KBM-7 (cell line): ENCODE data around the gene KHNYN.
"Not testable (repeated sequence)": the region's sequence is repeated elsewhere in the genome, so short reads cannot be mapped to it uniquely, and the experiment has no call there.

Experiments used
- DNase-seq: peaks from one replicate; pipeline ENCODE4 v3.0.0-alpha.2; 2015
- in situ Hi-C: fragments of 300-500 bp; cut with MboI; formaldehyde crosslinking; loops from 2 replicates; pipeline ENCODE4 v1.14.3; 2020; ENCODE audit warnings: low sequenced_read_pairs, low pct_unique_long_range_greater_than_20kb, mixed read lengths

KHNYN gene

GRCh38 chr14:24429395-24430142 is at the start of gene KHNYN, which contains the start of gene CBLN3:
Gene KHNYN (plus strand): TSS chr14:24429954. CDS start chr14:24430731, 777 bp downstream.
Gene CBLN3 (minus strand): TSS chr14:24429668. CDS start chr14:24429054, 614 bp downstream.
- DNase-seq, result peak; percentile 90
- in situ Hi-C loops, result loop anchor here (10.0 kb wide), 1 partner anchor 95 kb away; the partner anchor contains the start of genes ADCY4 and RIPK3

GRCh38 chr14:24381363-24382063 is 48.2 kb upstream of the KHNYN start:
- DNase-seq, result no peak
- in situ Hi-C loops, result no loop called here

- no peak for DNase-seq
- in situ Hi-C loops, result no loop called here
Measured at GRCh38 chr14:24382064-24382371, 47.7 kb upstream of the KHNYN start.

GRCh38 chr14:24384169-24384568 is 45.6 kb upstream of the KHNYN start:
- in situ Hi-C loops, result no loop called here
- DNase-seq, result no peak

- in situ Hi-C loops, result no loop called here
- DNase-seq, result no peak
Measured at GRCh38 chr14:24385524-24385923, 44.2 kb upstream of the KHNYN start.

- in situ Hi-C loops, result no loop called here
Measured at GRCh38 chr14:24387009-24387345, 42.8 kb upstream of the KHNYN start.

GRCh38 chr14:24387579-24387978 is 42.2 kb upstream of the KHNYN start:
- in situ Hi-C loops, DNase-seq: not testable (repeated sequence)

More at GRCh38 chr14:24387009-24387345, 42.8 kb upstream of the KHNYN start:
- no peak for DNase-seq

GRCh38 chr14:24388474-24389179 is 41.1 kb upstream of the KHNYN start:
- in situ Hi-C loops, result no loop called here
- no peak for DNase-seq

- DNase-seq, result no peak
- in situ Hi-C loops, result no loop called here
Measured at GRCh38 chr14:24389226-24389848, 40.4 kb upstream of the KHNYN start.

GRCh38 chr14:24390701-24391468 is 38.9 kb upstream of the KHNYN start:
- DNase-seq, result peak; percentile 72
- in situ Hi-C loops, result no loop called here

- in situ Hi-C loops, result no loop called here
- no peak for DNase-seq
Measured at GRCh38 chr14:24392325-24393091, 37.2 kb upstream of the KHNYN start.

GRCh38 chr14:24394275-24394674 is 35.5 kb upstream of the KHNYN start:
- in situ Hi-C loops, result no loop called here
- DNase-seq, result no peak

- peak; percentile 62 for DNase-seq
Measured at GRCh38 chr14:24395609-24396582, 33.9 kb upstream of the KHNYN start.

GRCh38 chr14:24397639-24398292 is 32.0 kb upstream of the KHNYN start:
- in situ Hi-C loops, result no loop called here
- DNase-seq, result no peak

More at GRCh38 chr14:24395609-24396582, 33.9 kb upstream of the KHNYN start:
- in situ Hi-C loops, result no loop called here

GRCh38 chr14:24398293-24398652 is 31.5 kb upstream of the KHNYN start:
- in situ Hi-C loops, result no loop called here
- DNase-seq, result no peak

GRCh38 chr14:24398653-24399446 is 30.9 kb upstream of the KHNYN start, which contains the start of gene NYNRIN:
Gene NYNRIN (plus strand): TSS chr14:24399003. CDS start chr14:24399247, 244 bp downstream.
- in situ Hi-C loops, result no loop called here
- no peak for DNase-seq
